Stimulated activated CD4-positive, alpha-beta T cell treated with anti-CD3 and anti-CD28 coated beads, Interleukin-1b, Interleukin-23, amount 100 ng/mL, for 24 hours (primary cell): ENCODE data around the gene SYPL2.

Source experiments
- DNase-seq, 4 experiments: peaks; one replicate each; pipeline ENCODE4 v3.0.0-alpha.2; 2020; ENCODE audit warnings: low read depth in 4 of 4, low spot score in 1 of 4

SYPL2 gene

GRCh38 chr1:109490934-109491302 lies 24.6 kb downstream of the SYPL2 start:
- no peak for DNase-seq

- no peak for DNase-seq
Observed at GRCh38 chr1:109491372-109491771, 25.0 kb downstream of the SYPL2 start.

- DNase-seq, result no peak
Observed at GRCh38 chr1:109492779-109493178, 26.4 kb downstream of the SYPL2 start.

GRCh38 chr1:109493227-109493626 lies 26.9 kb downstream of the SYPL2 start:
- DNase-seq, result no peak

- DNase-seq, result peak; percentile 78 to 85 (median 83)
Observed at GRCh38 chr1:109493805-109494539, 27.6 kb downstream of the SYPL2 start, which contains the start of gene CYB561D1. CYB561D1 (plus strand) TSS chr1:109494094; CDS start chr1:109494140, 46 bp downstream.

- no peak for DNase-seq
Observed at GRCh38 chr1:109495738-109496137, 29.4 kb downstream of the SYPL2 start.

- no peak for DNase-seq
Observed at GRCh38 chr1:109497449-109498160, 31.3 kb downstream of the SYPL2 start.

- DNase-seq, result no peak
Observed at GRCh38 chr1:109498161-109498801, 31.9 kb downstream of the SYPL2 start.

GRCh38 chr1:109499081-109499480 lies 32.7 kb downstream of the SYPL2 start:
- no peak for DNase-seq

- DNase-seq, result peak in 2 of 4 experiments; percentile 43 to 50
Observed at GRCh38 chr1:109499661-109500536, 33.6 kb downstream of the SYPL2 start.

- DNase-seq, result no peak
Observed at GRCh38 chr1:109500941-109501381, 34.6 kb downstream of the SYPL2 start.

- DNase-seq, result no peak
Observed at GRCh38 chr1:109501644-109502363, 35.5 kb downstream of the SYPL2 start.

- DNase-seq, result no peak
Observed at GRCh38 chr1:109502364-109502851, 36.1 kb downstream of the SYPL2 start.

GRCh38 chr1:109503935-109504334 lies 37.6 kb downstream of the SYPL2 start:
- no peak for DNase-seq

GRCh38 chr1:109504974-109505373 lies 38.6 kb downstream of the SYPL2 start:
- no peak for DNase-seq

GRCh38 chr1:109508001-109508872 lies 41.9 kb downstream of the SYPL2 start:
- DNase-seq, result no peak

GRCh38 chr1:109508873-109509175 lies 42.5 kb downstream of the SYPL2 start:
- DNase-seq, result no peak

GRCh38 chr1:109509176-109510134 lies 43.1 kb downstream of the SYPL2 start, which contains the start of gene AMIGO1:
AMIGO1 (minus strand) TSS chr1:109509727; CDS start chr1:109508912, 815 bp downstream.
- peak in 3 of 4 experiments; percentile 40 to 52 (median 44) for DNase-seq
